ENCODE results near the gene SPARCL1. TPM values are rescaled to one million over a fixed set of nuclear protein-coding genes. Genes with fewer than 3 reads are reported as not detected.

SPARCL1 gene
- total and polyA plus RNA-seq, 2 of the 13 experiments (the other 11 are each of a cell fraction or from before 2014, with no cell fraction given) = 0.04 TPM; not detected in 1

- no peaks in the 10 kb centered on the region for H3K9me3 ChIP-seq (ENCODE audit: low read length)
- no peaks in the 10 kb centered on the region for H3K36me3 ChIP-seq (replicated peaks in 1 of 2; ENCODE audit: control insufficient read depth in 1 of 2, insufficient read depth in 2 of 2, low read length in 2 of 2)
- H3K4me1 ChIP-seq (ENCODE audit: insufficient read depth, low read length) = no peaks in the 10 kb centered on the region
- ChIA-PET POLR2A (no interaction called here), CTCF (ENCODE audit: low intra/inter-chr PET ratio, low total read pairs) (no interaction called here)
- no peak overlapping the region for H3K9ac ChIP-seq (ENCODE audit: insufficient read depth, low read depth, low read length)
- H3K27ac ChIP-seq (ENCODE audit: extremely low read length, insufficient read depth, low read length) = no peak overlapping the region
- intact Hi-C loops (cut with micrococcal nuclease; ENCODE audit: unreplicated experiment) = no loop called here
- in situ Hi-C loops (cut with HindIII; ENCODE audit: extremely low pct_ligation_motif_present, low pct_unique_long_range_greater_than_20kb) = loop anchor here (10.0 to 25.0 kb wide), 2 partner anchors 300 to 442 kb away; partner anchors contain the start of gene SPP1
- TF ChIP-seq ZBTB20 (CRISPR knock-in tag; IDR thresholded peaks at IDR 0.05; ENCODE audit: borderline replicate concordance, low read depth) (no peak), KAT8 (CRISPR knock-in tag; IDR thresholded peaks at IDR 0.05) (no peak), ZUFSP (CRISPR knock-in tag; IDR thresholded peaks at IDR 0.05; ENCODE audit: borderline replicate concordance) (no peak), HNRNPL (IDR thresholded peaks at IDR 0.05; ENCODE audit: low read depth, low read length) (no peak), ZFYVE20 (CRISPR knock-in tag; IDR thresholded peaks at IDR 0.05; ENCODE audit: borderline replicate concordance, low read depth) (no peak), TFDP1 (CRISPR knock-in tag; IDR thresholded peaks at IDR 0.05; ENCODE audit: borderline replicate concordance) (no peak), ZBTB7A (CRISPR knock-in tag; IDR thresholded peaks at IDR 0.05) (no peak)
- FAIRE-seq = no peak
- H3K27me3 ChIP-seq (ENCODE audit: control insufficient read depth in 1 of 2, insufficient read depth in 2 of 2, low read length in 2 of 2) = peaks cover 0 to 5% of the 10 kb centered on the region in 2 experiments; a peak in 2 of 5 replicates
- H3K4me2 ChIP-seq (ENCODE audit: low read depth, low read length) = no peak overlapping the region
- no peaks in the 10 kb centered on the region for H4K20me1 ChIP-seq (ENCODE audit: insufficient read depth, low read length)
- H2AFZ ChIP-seq (ENCODE audit: low read length) = no peak overlapping the region
- 23% methylated on average over 3 of the region's 3 CpGs for WGBS (ENCODE audit: low lambda C conversion rate)
- BruUV-seq (replicated peaks) = no TSS peak
- H3K4me3 ChIP-seq (replicated peaks in 1 of 3; ENCODE audit: insufficient read depth in 1 of 3, low read depth in 2 of 3, low read length in 3 of 3) = no peak overlapping the region
- H3K79me2 ChIP-seq (ENCODE audit: insufficient read depth, low read length) = no peaks in the 10 kb centered on the region
- ATAC-seq = no peak
- no peak for DNase-seq (ENCODE audit: low spot score)
Measured at GRCh38 chr4:87545052-87545451, 15.9 kb upstream of the SPARCL1 start.
